ENCODE measurements around the gene MYO1E. TPM values are rescaled to one million over a fixed set of nuclear protein-coding genes. Genes with fewer than 3 reads are reported as not detected.

MYO1E gene
- total RNA-seq, 4 donors from 2014 or later: 131 to 388 (median 345) TPM

DNA sequence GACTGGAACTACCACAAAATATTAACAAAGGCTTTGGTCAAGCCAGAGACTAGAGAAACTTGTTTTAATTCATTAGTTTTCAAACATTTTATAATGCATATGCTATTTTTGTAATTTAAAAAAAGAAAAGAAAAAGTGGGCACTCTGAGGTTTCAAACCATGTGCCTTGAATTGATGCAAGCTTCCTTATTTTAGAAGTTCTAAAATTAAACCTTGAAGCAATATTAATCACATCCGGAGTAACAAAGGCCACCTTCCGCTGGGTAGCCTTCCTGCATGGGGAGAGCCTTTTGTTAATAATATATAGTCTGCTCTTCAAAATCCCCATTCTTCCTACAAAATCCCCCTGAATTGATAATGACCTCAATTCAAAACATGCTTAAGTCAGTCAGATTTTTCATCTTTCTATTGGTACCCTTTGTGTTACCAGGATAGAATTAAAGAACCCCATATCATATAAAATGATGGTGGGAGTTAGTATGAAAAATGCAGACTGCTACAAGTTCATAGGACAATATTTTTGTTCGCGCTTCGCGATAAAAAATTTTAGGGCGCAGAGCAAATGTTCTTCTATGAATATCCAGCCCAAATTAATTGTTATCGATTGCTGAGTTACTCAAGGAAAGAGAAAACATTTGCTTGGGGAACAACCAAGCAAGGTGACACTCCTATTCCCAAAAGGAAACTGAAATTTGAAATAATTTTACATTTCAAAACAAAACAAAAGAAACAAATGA, 135.4 kb downstream of the MYO1E start:
- DNase-seq: no peak
- no peaks in the 10 kb centered on the region for H3K27me3 ChIP-seq
- 80 to 84% methylated on average over 8 of the region's 8 CpGs for WGBS, 2 donors (ENCODE audit: low coverage in 1 of 2)
- H3K36me3 ChIP-seq: peaks cover 0 to 2% (median 0%) of the 10 kb centered on the region in 4 donors
- in situ Hi-C loops (cut with MboI; ENCODE audit: low pct_ligation_motif_present in 1 of 4, low pct_unique_long_range_greater_than_20kb in 1 of 4, low sequenced_read_pairs in 3 of 4): no loop called here
- peaks cover 0 to 24% (median 6%) of the 10 kb centered on the region in 4 donors for H3K4me1 ChIP-seq
- H3K4me3 ChIP-seq: no peak overlapping the region
- H3K27ac ChIP-seq: no peak overlapping the region
- TF ChIP-seq, protein P1, sequence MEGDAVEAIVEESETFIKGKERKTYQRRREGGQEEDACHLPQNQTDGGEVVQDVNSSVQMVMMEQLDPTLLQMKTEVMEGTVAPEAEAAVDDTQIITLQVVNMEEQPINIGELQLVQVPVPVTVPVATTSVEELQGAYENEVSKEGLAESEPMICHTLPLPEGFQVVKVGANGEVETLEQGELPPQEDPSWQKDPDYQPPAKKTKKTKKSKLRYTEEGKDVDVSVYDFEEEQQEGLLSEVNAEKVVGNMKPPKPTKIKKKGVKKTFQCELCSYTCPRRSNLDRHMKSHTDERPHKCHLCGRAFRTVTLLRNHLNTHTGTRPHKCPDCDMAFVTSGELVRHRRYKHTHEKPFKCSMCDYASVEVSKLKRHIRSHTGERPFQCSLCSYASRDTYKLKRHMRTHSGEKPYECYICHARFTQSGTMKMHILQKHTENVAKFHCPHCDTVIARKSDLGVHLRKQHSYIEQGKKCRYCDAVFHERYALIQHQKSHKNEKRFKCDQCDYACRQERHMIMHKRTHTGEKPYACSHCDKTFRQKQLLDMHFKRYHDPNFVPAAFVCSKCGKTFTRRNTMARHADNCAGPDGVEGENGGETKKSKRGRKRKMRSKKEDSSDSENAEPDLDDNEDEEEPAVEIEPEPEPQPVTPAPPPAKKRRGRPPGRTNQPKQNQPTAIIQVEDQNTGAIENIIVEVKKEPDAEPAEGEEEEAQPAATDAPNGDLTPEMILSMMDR (IDR thresholded peaks at IDR 0.05): no peak
- no peak for TF ChIP-seq POLR2AphosphoS5 (IDR thresholded peaks at IDR 0.05)
- no peak for TF ChIP-seq EP300 (IDR thresholded peaks at IDR 0.05; ENCODE audit: low read depth)
- no peak for TF ChIP-seq POLR2A (IDR thresholded peaks at IDR 0.05)
- intact Hi-C loops (cut with DNase I; ENCODE audit: low total_unique reads): no loop called here
- H3K9me3 ChIP-seq: no peaks in the 10 kb centered on the region

DNA sequence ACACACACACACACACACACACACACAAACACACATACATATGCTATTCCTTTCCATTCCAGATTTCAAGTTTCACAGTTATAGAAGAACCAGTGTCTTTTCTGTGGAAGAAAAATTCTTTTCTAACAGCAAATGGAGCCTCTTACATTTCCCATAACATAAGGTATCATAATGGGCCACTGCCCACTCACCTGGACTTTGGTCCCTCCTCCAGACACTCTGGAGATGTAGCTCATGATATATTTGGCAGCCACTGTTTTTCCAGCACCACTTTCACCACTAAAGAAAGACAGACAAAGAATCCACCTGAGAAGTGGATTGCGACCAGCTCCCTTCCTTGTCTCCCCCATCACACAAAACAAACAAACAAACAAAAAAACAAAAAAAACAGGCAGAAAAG, 136.3 kb downstream of the MYO1E start:
- H3K27me3 ChIP-seq: no peaks in the 10 kb centered on the region
- no peak for TF ChIP-seq EP300 (IDR thresholded peaks at IDR 0.05; ENCODE audit: low read depth)
- TF ChIP-seq, protein P1 (IDR thresholded peaks at IDR 0.05): no peak
- TF ChIP-seq POLR2AphosphoS5 (IDR thresholded peaks at IDR 0.05): no peak
- no peak for TF ChIP-seq POLR2A (IDR thresholded peaks at IDR 0.05)
- H3K4me3 ChIP-seq: no peak overlapping the region
- H3K9me3 ChIP-seq: no peaks in the 10 kb centered on the region
- no peaks in the 10 kb centered on the region for H3K36me3 ChIP-seq
- no peak for DNase-seq
- WGBS, 2 donors (ENCODE audit: low coverage in 1 of 2): 71 to 89% methylated on average over 1 of the region's 1 CpG
- intact Hi-C loops (cut with DNase I; ENCODE audit: low total_unique reads) (no loop called here), in situ Hi-C loops (cut with MboI; ENCODE audit: low pct_ligation_motif_present in 1 of 4, low pct_unique_long_range_greater_than_20kb in 1 of 4, low sequenced_read_pairs in 3 of 4) (no loop called here)
- H3K4me1 ChIP-seq: peaks cover 0 to 24% (median 6%) of the 10 kb centered on the region in 4 donors
- H3K27ac ChIP-seq: no peak overlapping the region

DNA sequence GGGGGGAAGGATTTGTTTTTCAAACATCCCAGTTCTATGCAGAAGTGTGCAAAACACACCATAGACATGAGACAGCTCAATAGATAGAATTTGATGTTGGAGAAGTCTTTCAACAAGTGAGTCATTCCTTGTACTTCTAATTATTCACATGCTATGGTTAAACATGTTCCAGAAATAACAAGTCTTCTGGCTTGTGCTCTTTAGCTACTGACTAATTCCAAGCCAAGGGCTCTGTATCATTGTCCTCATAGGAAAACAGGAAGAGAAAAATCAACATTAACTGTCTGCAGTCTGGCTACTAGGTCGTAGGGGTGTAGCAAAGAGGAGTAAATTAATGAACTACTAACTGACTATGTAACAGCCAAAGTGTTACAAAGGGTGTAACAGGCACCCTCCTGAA, 140.2 kb downstream of the MYO1E start:
- intact Hi-C loops (cut with DNase I; ENCODE audit: low total_unique reads): no loop called here
- Histone ChIP-seq H3K27me3 (no peaks in the 10 kb centered on the region), H3K27ac (peak overlapping the region in 2 of 4 donors; percentile 19 to 27), H3K4me1 (peaks cover 0 to 14% (median 6%) of the 10 kb centered on the region in 4 donors), H3K4me3 (no peak overlapping the region), H3K9me3 (no peaks in the 10 kb centered on the region), H3K36me3 (no peaks in the 10 kb centered on the region)
- DNase-seq: no peak
- 36% methylated on average over 1 of the region's 1 CpG; no CpG with 5 or more reads in 1 of the 2 donors for WGBS, 2 donors (ENCODE audit: low coverage in 1 of 2)
- in situ Hi-C loops (cut with MboI; ENCODE audit: low pct_ligation_motif_present in 1 of 4, low pct_unique_long_range_greater_than_20kb in 1 of 4, low sequenced_read_pairs in 3 of 4): no loop called here
- no peak for TF ChIP-seq POLR2A (IDR thresholded peaks at IDR 0.05)
- no peak for TF ChIP-seq EP300 (IDR thresholded peaks at IDR 0.05; ENCODE audit: low read depth)
- TF ChIP-seq, protein P1 (IDR thresholded peaks at IDR 0.05): no peak
- TF ChIP-seq POLR2AphosphoS5 (IDR thresholded peaks at IDR 0.05): no peak

DNA sequence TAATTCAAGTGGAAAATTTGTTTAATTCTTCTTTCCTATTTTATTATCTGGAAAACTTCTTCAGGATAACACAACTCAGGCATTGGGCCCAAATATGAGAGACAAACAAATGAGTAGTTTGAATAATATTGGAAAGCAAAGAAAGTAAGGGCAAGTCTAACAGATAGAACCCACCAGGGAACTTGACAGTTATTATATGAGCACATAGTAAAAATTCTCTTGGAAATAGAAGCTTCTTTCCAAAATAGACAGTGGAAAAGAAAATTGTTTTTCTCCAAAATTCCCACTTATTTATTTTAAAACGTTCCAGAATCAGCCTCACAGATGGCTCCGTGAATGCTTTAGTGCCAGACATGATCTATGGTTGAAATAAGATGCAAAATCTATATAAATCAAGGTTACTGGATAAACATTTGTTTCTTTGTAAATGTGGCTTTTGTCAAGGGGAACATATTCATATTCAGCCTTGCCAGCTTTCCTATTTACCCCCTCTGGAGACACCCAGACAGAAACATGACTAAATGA, 142.1 kb downstream of the MYO1E start:
- intact Hi-C loops (cut with DNase I; ENCODE audit: low total_unique reads): no loop called here
- Histone ChIP-seq H3K4me3 (no peak overlapping the region), H3K9me3 (no peaks in the 10 kb centered on the region)

More for the DNA sequence above, 142.1 kb downstream of the MYO1E start:
- 60 to 70% methylated on average over 2 of the region's 2 CpGs for WGBS, 2 donors (ENCODE audit: low coverage in 1 of 2)
- TF ChIP-seq, protein P1 (IDR thresholded peaks at IDR 0.05): no peak
- Histone ChIP-seq H3K4me1 (peaks cover 0 to 4% (median 0%) of the 10 kb centered on the region in 4 donors), H3K36me3 (peaks cover 0 to 8% (median 0%) of the 10 kb centered on the region in 4 donors), H3K27me3 (no peaks in the 10 kb centered on the region), H3K27ac (no peak overlapping the region)
- no peak for DNase-seq
- in situ Hi-C loops (cut with MboI; ENCODE audit: low pct_ligation_motif_present in 1 of 4, low pct_unique_long_range_greater_than_20kb in 1 of 4, low sequenced_read_pairs in 3 of 4): no loop called here

Measured in transverse colon (tissue), 4 donors.